ENCODE measurements around the gene ALKBH8. TPM values are rescaled to one million over a fixed set of nuclear protein-coding genes. Genes with fewer than 3 reads are reported as not detected.

ALKBH8 gene
- total and polyA plus RNA-seq, 2 of the 8 experiments (the other 6 are each of a cell fraction or from before 2014, with no cell fraction given), result 3.6 to 11.9 TPM

DNA sequence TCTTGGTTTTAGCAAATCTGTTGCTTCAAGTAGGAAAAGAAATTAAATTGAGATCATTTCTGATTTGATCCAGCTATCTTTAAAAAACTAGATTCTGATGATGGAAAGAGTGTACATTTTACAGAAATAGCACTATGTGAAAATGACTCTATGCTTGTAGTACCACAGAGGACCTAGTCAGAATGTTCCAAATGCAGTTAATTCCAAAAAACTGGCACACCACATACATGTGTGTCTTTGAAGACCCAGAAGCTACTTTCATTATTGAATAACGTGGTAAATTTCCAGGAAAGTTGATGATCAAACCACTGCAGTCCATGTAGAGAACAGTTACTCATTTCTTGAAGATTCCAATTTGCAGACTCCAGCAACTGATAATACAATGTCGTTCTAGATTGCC, 29.2 kb upstream of the ALKBH8 start:
- no peak overlapping the region for H2BK120ac ChIP-seq (replicated peaks; ENCODE audit: low read depth, low read length)
- POLR2A ChIA-PET (ENCODE audit: partially characterized antibody), result no interaction called here
- H4K20me1 ChIP-seq (replicated peaks in 1 of 2; ENCODE audit: control insufficient read depth in 1 of 2, insufficient read depth in 2 of 2, low read length in 2 of 2), result peaks cover 4 to 7% of the 10 kb centered on the region in 2 experiments
- no peak overlapping the region for H3K9ac ChIP-seq (replicated peaks in 1 of 4; ENCODE audit: extremely low read depth in 1 of 4, low read depth in 3 of 4, low read length in 3 of 4)
- H3K23ac ChIP-seq (ENCODE audit: insufficient read length), result no peak overlapping the region
- FAIRE-seq, result no peak
- CTCF ChIA-PET (ENCODE audit: partially characterized antibody), result interaction anchor here (0.6 to 8.6 kb wide), 11 partner anchors 10 to 209 kb away, joined by 3 to 73 read pairs (median 4); partner anchors contain the start of gene ALKBH8
- H2BK12ac ChIP-seq (ENCODE audit: low read depth, low read length), result no peak overlapping the region
- H3K23me2 ChIP-seq (ENCODE audit: low read depth, low read length), result peaks cover 11% of the 10 kb centered on the region
- no peak overlapping the region for H3K4ac ChIP-seq (replicated peaks; ENCODE audit: insufficient read length, low read depth, low read length)
- H3K4me1 ChIP-seq (replicated peaks in 1 of 4; ENCODE audit: control insufficient read depth in 3 of 4, insufficient read depth in 4 of 4, low read length in 3 of 4), result peaks cover 0 to 17% (median 12%) of the 10 kb centered on the region in 4 experiments; a peak in 6 of 7 replicates
- no peak overlapping the region for H4K91ac ChIP-seq (replicated peaks; ENCODE audit: insufficient read length, low read length)
- TF ChIP-seq EGR1 (IDR thresholded peaks at IDR 0.05; ENCODE audit: borderline replicate concordance, low read depth, low read length), result no peak
- TF ChIP-seq MAFK (IDR thresholded peaks at IDR 0.05; ENCODE audit: low read depth, low read length), result no peak
- no peak overlapping the region for H3K56ac ChIP-seq (replicated peaks; ENCODE audit: insufficient read length, low read depth, low read length)
- H3K9me3 ChIP-seq (ENCODE audit: insufficient read depth in 2 of 2, low read depth in 1 of 2, low read length in 1 of 2), result no peaks in the 10 kb centered on the region
- no peaks in the 10 kb centered on the region for H3K79me1 ChIP-seq (ENCODE audit: low read depth, low read length)
- DNase-seq (ENCODE audit: low read depth in 1 of 2, low spot score in 2 of 2), result no peak
- no peak overlapping the region for H3K27ac ChIP-seq (ENCODE audit: low read depth, low read length)
- H2BK5ac ChIP-seq (ENCODE audit: low read depth, low read length), result no peak overlapping the region
- H2AK5ac ChIP-seq (ENCODE audit: low read depth, low read length), result no peak overlapping the region
- no peak overlapping the region for H4K8ac ChIP-seq (ENCODE audit: extremely low read depth, insufficient read depth, low read length)
- WGBS, 2 experiments (ENCODE audit: extremely low coverage in 1 of 2, insufficient coverage in 1 of 2, insufficient read length in 1 of 2, insufficient replicate concordance in 2 of 2, low coverage in 1 of 2, low lambda C conversion rate in 2 of 2, missing lambda C conversion rate in 1 of 2), result 76% methylated on average over 2 of the region's 2 CpGs; no CpG with 5 or more reads in 1 of the 2 experiments
- peaks cover 15 to 42% (median 35%) of the 10 kb centered on the region in 4 experiments for H3K27me3 ChIP-seq (replicated peaks in 1 of 4; ENCODE audit: control insufficient read depth in 3 of 4, extremely low read depth in 1 of 4, insufficient read depth in 3 of 4, low read length in 3 of 4)
- H3K14ac ChIP-seq (ENCODE audit: insufficient read length), result no peak overlapping the region
- H2AFZ ChIP-seq (ENCODE audit: low read length), result no peak overlapping the region
- no peak overlapping the region for H2BK15ac ChIP-seq (ENCODE audit: low read length)
- no peak overlapping the region; a peak in 1 of 4 replicates for H3K4me2 ChIP-seq (ENCODE audit: insufficient read depth in 1 of 2, low read depth in 2 of 2, low read length in 2 of 2)
- H2BK20ac ChIP-seq (ENCODE audit: low read length), result no peak overlapping the region
- no peak overlapping the region for H3K18ac ChIP-seq (ENCODE audit: extremely low read depth, low read length)
- H3K79me2 ChIP-seq (ENCODE audit: control insufficient read depth in 1 of 2, insufficient read depth in 2 of 2, low read length in 2 of 2), result no peaks in the 10 kb centered on the region
- H3K36me3 ChIP-seq (ENCODE audit: control insufficient read depth in 2 of 4, insufficient read depth in 4 of 4, low read length in 3 of 4), result no peaks in the 10 kb centered on the region
- H3K4me3 ChIP-seq (ENCODE audit: extremely low read depth in 1 of 4, insufficient read depth in 2 of 4, low read depth in 3 of 4, low read length in 4 of 4), result no peak overlapping the region
- no peak overlapping the region for H4K5ac ChIP-seq (ENCODE audit: insufficient read length, low read depth, low read length)
